ENCODE data around the gene HS6ST3. TPM values are rescaled to one million over a fixed set of nuclear protein-coding genes. Genes with fewer than 3 reads are reported as not detected.

Gene HS6ST3
- total and polyA plus RNA-seq, 9 of the 15 experiments (the other 6 are each of a cell fraction or from before 2014, with no cell fraction given), result not detected

DNA sequence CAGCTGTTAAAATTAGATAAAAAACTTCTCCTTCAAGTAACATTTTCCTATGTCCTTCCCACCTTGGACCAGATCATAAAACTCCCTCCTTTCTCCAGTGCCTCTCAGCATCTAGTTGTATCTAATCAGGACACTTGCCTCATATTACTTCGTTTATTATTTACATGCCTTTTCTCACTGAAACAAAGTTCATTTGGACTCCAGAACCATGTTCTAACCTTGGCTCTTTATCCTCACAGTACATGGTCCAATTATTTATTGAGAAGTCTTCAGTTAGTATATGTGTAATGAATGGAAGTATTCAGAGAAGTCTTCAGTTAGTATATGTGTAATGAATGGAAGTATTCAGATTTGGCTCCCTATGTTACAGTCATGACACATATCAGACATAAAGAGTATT is 561.7 kb downstream of the HS6ST3 start:
- no peak overlapping the region for H3K4me2 ChIP-seq (ENCODE audit: insufficient read depth, low read length)
- WGBS (ENCODE audit: insufficient coverage, low coverage, missing lambda C conversion rate), result 0% methylated on average over 1 of the region's 1 CpG
- no peak for FAIRE-seq
- no peaks in the 10 kb centered on the region for H3K36me3 ChIP-seq (ENCODE audit: control insufficient read depth, insufficient read depth, low read length)
- H3K9ac ChIP-seq (ENCODE audit: insufficient read depth in 1 of 2, low read depth in 2 of 2, low read length in 2 of 2), result no peak overlapping the region
- no peaks in the 10 kb centered on the region for H3K79me2 ChIP-seq (ENCODE audit: control insufficient read depth, insufficient read depth, low read length)
- H2AFZ ChIP-seq (ENCODE audit: low read depth, low read length), result no peak overlapping the region
- no peak for ATAC-seq
- ChIA-PET CTCF (ENCODE audit: low intra/inter-chr PET ratio) (no interaction called here), POLR2A (no interaction called here)
- in situ Hi-C loops (cut with MboI), result no loop called here
- H3K9me3 ChIP-seq (replicated peaks; ENCODE audit: control insufficient read depth, insufficient read depth, low read depth, low read length), result no peaks in the 10 kb centered on the region
- no peak overlapping the region for H3K4me3 ChIP-seq
- H3K27me3 ChIP-seq (ENCODE audit: control insufficient read depth in 2 of 2, insufficient read depth in 2 of 2, low read length in 2 of 2), result no peaks in the 10 kb centered on the region
- intact Hi-C loops (cut with micrococcal nuclease), result no loop called here
- no peak for DNase-seq (ENCODE audit: extremely low read depth in 1 of 4, low spot score in 3 of 4)
- no peak for TF ChIP-seq ZC3H8 (IDR thresholded peaks at IDR 0.05)
- TF ChIP-seq POLR2AphosphoS5 (IDR thresholded peaks at IDR 0.05; ENCODE audit: control insufficient read depth, insufficient read depth, low read depth, low read length), result no peak
- TF ChIP-seq NR2C1 (IDR thresholded peaks at IDR 0.05), result no peak
- TF ChIP-seq NR2C1 (tag; IDR thresholded peaks at IDR 0.05), result no peak
- TF ChIP-seq, protein P1, sequence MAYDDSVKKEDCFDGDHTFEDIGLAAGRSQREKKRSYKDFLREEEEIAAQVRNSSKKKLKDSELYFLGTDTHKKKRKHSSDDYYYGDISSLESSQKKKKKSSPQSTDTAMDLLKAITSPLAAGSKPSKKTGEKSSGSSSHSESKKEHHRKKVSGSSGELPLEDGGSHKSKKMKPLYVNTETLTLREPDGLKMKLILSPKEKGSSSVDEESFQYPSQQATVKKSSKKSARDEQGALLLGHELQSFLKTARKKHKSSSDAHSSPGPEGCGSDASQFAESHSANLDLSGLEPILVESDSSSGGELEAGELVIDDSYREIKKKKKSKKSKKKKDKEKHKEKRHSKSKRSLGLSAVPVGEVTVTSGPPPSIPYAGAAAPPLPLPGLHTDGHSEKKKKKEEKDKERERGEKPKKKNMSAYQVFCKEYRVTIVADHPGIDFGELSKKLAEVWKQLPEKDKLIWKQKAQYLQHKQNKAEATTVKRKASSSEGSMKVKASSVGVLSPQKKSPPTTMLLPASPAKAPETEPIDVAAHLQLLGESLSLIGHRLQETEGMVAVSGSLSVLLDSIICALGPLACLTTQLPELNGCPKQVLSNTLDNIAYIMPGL (CRISPR knock-in tag; IDR thresholded peaks at IDR 0.05), result no peak
- TF ChIP-seq PHF21A (IDR thresholded peaks at IDR 0.05; ENCODE audit: borderline replicate concordance, low read depth), result no peak
- no peak for TF ChIP-seq ZNF174 (CRISPR knock-in tag; IDR thresholded peaks at IDR 0.05)
- no peak for TF ChIP-seq BMI1 (IDR thresholded peaks at IDR 0.05; ENCODE audit: low read length)
- TF ChIP-seq ZNF780A (CRISPR knock-in tag; IDR thresholded peaks at IDR 0.05), result no peak
- TF ChIP-seq MAFF (IDR thresholded peaks at IDR 0.05; ENCODE audit: low read length), result no peak
- TF ChIP-seq, protein P2, sequence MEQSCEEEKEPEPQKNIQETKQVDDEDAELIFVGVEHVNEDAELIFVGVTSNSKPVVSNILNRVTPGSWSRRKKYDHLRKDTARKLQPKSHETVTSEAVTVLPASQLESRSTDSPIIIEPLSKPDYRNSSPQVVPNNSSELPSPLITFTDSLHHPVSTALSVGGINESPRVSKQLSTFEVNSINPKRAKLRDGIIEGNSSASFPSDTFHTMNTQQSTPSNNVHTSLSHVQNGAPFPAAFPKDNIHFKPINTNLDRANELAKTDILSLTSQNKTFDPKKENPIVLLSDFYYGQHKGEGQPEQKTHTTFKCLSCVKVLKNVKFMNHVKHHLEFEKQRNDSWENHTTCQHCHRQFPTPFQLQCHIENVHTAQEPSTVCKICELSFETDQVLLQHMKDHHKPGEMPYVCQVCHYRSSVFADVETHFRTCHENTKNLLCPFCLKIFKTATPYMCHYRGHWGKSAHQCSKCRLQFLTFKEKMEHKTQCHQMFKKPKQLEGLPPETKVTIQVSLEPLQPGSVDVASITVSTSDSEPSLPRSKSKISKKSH (CRISPR knock-in tag; IDR thresholded peaks at IDR 0.05), result no peak
- TF ChIP-seq, protein P3, sequence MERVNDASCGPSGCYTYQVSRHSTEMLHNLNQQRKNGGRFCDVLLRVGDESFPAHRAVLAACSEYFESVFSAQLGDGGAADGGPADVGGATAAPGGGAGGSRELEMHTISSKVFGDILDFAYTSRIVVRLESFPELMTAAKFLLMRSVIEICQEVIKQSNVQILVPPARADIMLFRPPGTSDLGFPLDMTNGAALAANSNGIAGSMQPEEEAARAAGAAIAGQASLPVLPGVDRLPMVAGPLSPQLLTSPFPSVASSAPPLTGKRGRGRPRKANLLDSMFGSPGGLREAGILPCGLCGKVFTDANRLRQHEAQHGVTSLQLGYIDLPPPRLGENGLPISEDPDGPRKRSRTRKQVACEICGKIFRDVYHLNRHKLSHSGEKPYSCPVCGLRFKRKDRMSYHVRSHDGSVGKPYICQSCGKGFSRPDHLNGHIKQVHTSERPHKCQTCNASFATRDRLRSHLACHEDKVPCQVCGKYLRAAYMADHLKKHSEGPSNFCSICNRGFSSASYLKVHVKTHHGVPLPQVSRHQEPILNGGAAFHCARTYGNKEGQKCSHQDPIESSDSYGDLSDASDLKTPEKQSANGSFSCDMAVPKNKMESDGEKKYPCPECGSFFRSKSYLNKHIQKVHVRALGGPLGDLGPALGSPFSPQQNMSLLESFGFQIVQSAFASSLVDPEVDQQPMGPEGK (CRISPR knock-in tag; IDR thresholded peaks at IDR 0.05; ENCODE audit: borderline replicate concordance), result no peak
- TF ChIP-seq CHD1 (IDR thresholded peaks at IDR 0.05; ENCODE audit: low read length), result no peak
- TF ChIP-seq, protein P4, sequence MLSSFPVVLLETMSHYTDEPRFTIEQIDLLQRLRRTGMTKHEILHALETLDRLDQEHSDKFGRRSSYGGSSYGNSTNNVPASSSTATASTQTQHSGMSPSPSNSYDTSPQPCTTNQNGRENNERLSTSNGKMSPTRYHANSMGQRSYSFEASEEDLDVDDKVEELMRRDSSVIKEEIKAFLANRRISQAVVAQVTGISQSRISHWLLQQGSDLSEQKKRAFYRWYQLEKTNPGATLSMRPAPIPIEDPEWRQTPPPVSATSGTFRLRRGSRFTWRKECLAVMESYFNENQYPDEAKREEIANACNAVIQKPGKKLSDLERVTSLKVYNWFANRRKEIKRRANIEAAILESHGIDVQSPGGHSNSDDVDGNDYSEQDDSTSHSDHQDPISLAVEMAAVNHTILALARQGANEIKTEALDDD (IDR thresholded peaks at IDR 0.05), result no peak
- no peak for TF ChIP-seq ZBTB17 (CRISPR knock-in tag; IDR thresholded peaks at IDR 0.05)
- TF ChIP-seq ZNF282 (CRISPR knock-in tag; IDR thresholded peaks at IDR 0.05), result no peak
- no peak for TF ChIP-seq RAD51 (IDR thresholded peaks at IDR 0.05; ENCODE audit: borderline replicate concordance, low read depth)
- TF ChIP-seq ELF4 (CRISPR knock-in tag; IDR thresholded peaks at IDR 0.05), result no peak
- no peak for TF ChIP-seq KDM2B (CRISPR knock-in tag; IDR thresholded peaks at IDR 0.05)
- no peaks in the 10 kb centered on the region for H3K9me1 ChIP-seq (ENCODE audit: control insufficient read depth, insufficient read depth, low read length)
- no TSS peak for BruUV-seq (replicated peaks)
- no peaks in the 10 kb centered on the region for H4K20me1 ChIP-seq (replicated peaks; ENCODE audit: control insufficient read depth, insufficient read depth, low read length)
- H3K4me1 ChIP-seq (replicated peaks in 1 of 2; ENCODE audit: control insufficient read depth in 2 of 2, insufficient read depth in 2 of 2, low read length in 2 of 2), result no peaks in the 10 kb centered on the region
- no peak overlapping the region for H3K27ac ChIP-seq (ENCODE audit: extremely low read depth, low read depth, low read length)
